Dermis blood vessel endothelial cell (primary cell): Measurements from ENCODE around the gene HNRNPU. TPM values are rescaled to one million over a fixed set of nuclear protein-coding genes. Genes with fewer than 3 reads are reported as not detected.
A peak's percentile ranks its signal among the peaks of the same experiment; 100 is the strongest.
"Not testable (repeated sequence)": the region's sequence is repeated elsewhere in the genome, so short reads cannot be mapped to it uniquely, and the experiment has no call there.

Experiments
- DNase-seq: peaks from one replicate; pipeline ENCODE4 v3.0.0; 2010
- total RNA-seq: library from RNA; depleted of rRNA; stranded (reverse); fragments of >200 nt; gene quantifications from 2 replicates; pipeline ENCODE4 v1.2.3, GENCODE V29; 2014

The HNRNPU gene
- total RNA-seq, 1 donor from 2014 or later: 395 TPM

- DNase-seq: no peak
Measured at GRCh38 chr1:244839656-244840055, 24.7 kb downstream of the HNRNPU start.

- DNase-seq: no peak
Measured at GRCh38 chr1:244837597-244838258, 26.6 kb downstream of the HNRNPU start.

GRCh38 chr1:244836584-244836983, 27.8 kb downstream of the HNRNPU start:
- DNase-seq: no peak

GRCh38 chr1:244836135-244836521, 28.2 kb downstream of the HNRNPU start:
- peak; percentile 48 for DNase-seq

GRCh38 chr1:244835276-244836134, 28.8 kb downstream of the HNRNPU start, which contains the start of gene COX20:
Gene COX20, plus strand, starts transcription at chr1:244835658. Its CDS starts 57 bp downstream, at chr1:244835715.
- DNase-seq: peak; percentile 95

GRCh38 chr1:244834543-244835275, 29.6 kb downstream of the HNRNPU start:
- DNase-seq: peak; percentile 92

- DNase-seq: peak; percentile 82
Measured at GRCh38 chr1:244833734-244834542, 30.4 kb downstream of the HNRNPU start.

GRCh38 chr1:244833260-244833659, 31.1 kb downstream of the HNRNPU start:
- DNase-seq: not testable (repeated sequence)

GRCh38 chr1:244830639-244831038, 33.7 kb downstream of the HNRNPU start:
- no peak for DNase-seq

- no peak for DNase-seq
Measured at GRCh38 chr1:244826712-244827111, 37.6 kb downstream of the HNRNPU start.

- no peak for DNase-seq
Measured at GRCh38 chr1:244822878-244823277, 41.5 kb downstream of the HNRNPU start.

GRCh38 chr1:244821134-244821533, 43.2 kb downstream of the HNRNPU start:
- no peak for DNase-seq

GRCh38 chr1:244820131-244820530, 44.2 kb downstream of the HNRNPU start:
- DNase-seq: no peak

- DNase-seq: no peak
Measured at GRCh38 chr1:244817415-244817894, 46.9 kb downstream of the HNRNPU start.

GRCh38 chr1:244815600-244816099, 48.7 kb downstream of the HNRNPU start:
- peak; percentile 22 for DNase-seq

GRCh38 chr1:244813327-244813726, 51.0 kb downstream of the HNRNPU start:
- DNase-seq: no peak

GRCh38 chr1:244810221-244810620, 54.1 kb downstream of the HNRNPU start:
- DNase-seq: no peak

- DNase-seq: no peak
Measured at GRCh38 chr1:244807138-244807537, 57.2 kb downstream of the HNRNPU start.

- DNase-seq: no peak
Measured at GRCh38 chr1:244804841-244805240, 59.5 kb downstream of the HNRNPU start.

GRCh38 chr1:244802556-244803239, 61.6 kb downstream of the HNRNPU start:
- no peak for DNase-seq

- DNase-seq: no peak
Measured at GRCh38 chr1:244802041-244802440, 62.3 kb downstream of the HNRNPU start.
